ENCODE data around the gene TULP4. TPM values are rescaled to one million over a fixed set of nuclear protein-coding genes. Genes with fewer than 3 reads are reported as not detected.
"Not testable (repeated sequence)": the region's sequence is repeated elsewhere in the genome, so short reads cannot be mapped to it uniquely, and the experiment has no call there.

TULP4 gene
- total and polyA plus RNA-seq, 8 donors = 1.7 to 237 (median 54.3) TPM

DNA sequence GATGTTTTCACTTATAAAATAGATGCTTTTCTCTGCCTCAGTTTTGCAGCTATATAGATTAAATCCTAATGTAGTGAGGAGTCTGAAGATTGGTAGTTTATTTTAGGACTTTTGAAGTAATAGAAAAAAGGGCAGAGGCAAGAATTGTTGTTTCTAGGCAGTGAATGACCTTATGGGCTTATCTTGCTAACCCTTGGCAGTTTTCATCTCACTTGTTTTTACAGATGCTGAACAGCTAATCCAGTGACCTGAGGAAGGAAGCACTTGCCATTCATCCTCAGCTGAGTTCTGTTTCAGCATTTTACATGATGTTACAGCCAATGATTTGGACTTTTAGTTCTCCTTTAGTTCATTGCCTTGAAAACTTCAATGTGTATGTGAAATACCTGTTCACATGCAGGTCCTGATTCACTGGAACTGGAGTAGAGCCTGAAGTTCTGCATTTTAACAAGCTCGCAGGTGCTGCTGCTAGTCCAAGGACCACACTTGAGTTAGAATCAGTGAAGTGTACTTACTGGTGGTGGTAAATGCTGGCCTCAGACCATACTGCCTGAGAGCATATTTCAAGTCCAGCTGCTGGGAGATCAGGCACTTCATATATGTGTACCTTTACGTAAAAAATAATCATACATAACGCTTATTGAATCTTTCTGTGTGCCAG is 86.9 kb downstream of the TULP4 start:
- WGBS, 5 donors = 79 to 94% (median 89%) methylated on average over 3 of the region's 3 CpGs
- Histone ChIP-seq H3K27ac (no peak overlapping the region), H3K27me3 (no peaks in the 10 kb centered on the region), H3K9me3 (no peaks in the 10 kb centered on the region), H3K36me3 (no peaks in the 10 kb centered on the region), H3K4me3 (no peak overlapping the region), H3K4me1 (peaks cover 5 to 22% (median 9%) of the 10 kb centered on the region in 4 donors)
- intact Hi-C loops (cut with DNase I; ENCODE audit: low total_unique reads) = no loop called here
- DNase-seq = no peak
- no peak for TF ChIP-seq EP300 (IDR thresholded peaks at IDR 0.05)

- Histone ChIP-seq H3K27me3 (no peaks in the 10 kb centered on the region), H3K9me3 (no peaks in the 10 kb centered on the region), H3K4me1 (peaks cover 5 to 22% (median 9%) of the 10 kb centered on the region in 4 donors), H3K36me3 (no peaks in the 10 kb centered on the region), H3K4me3 (no peak overlapping the region), H3K27ac (no peak overlapping the region)
- DNase-seq = no peak
- TF ChIP-seq EP300 (IDR thresholded peaks at IDR 0.05) (no peak), POLR2A (IDR thresholded peaks at IDR 0.05) (no peak), CTCF (IDR thresholded peaks at IDR 0.05) (no peak), POLR2AphosphoS5 (IDR thresholded peaks at IDR 0.05) (no peak)
- intact Hi-C loops (cut with DNase I; ENCODE audit: low total_unique reads) = no loop called here
Measured at GRCh38 chr6:158402184-158402583, 89.9 kb downstream of the TULP4 start.

GRCh38 chr6:158405321-158405831 is 93.1 kb downstream of the TULP4 start:
- H3K9me3 ChIP-seq; H3K27ac ChIP-seq; H3K4me3 ChIP-seq; intact Hi-C loops (cut with DNase I; ENCODE audit: low total_unique reads); H3K36me3 ChIP-seq; H3K27me3 ChIP-seq: not testable (repeated sequence)
- peak in 1 of 2 donors; percentile 23 for DNase-seq
- H3K4me1 ChIP-seq = peaks cover 3 to 23% (median 14%) of the 10 kb centered on the region in 4 donors
- WGBS, 5 donors = 58 to 79% (median 70%) methylated on average over 12 of the region's 12 CpGs

DNA sequence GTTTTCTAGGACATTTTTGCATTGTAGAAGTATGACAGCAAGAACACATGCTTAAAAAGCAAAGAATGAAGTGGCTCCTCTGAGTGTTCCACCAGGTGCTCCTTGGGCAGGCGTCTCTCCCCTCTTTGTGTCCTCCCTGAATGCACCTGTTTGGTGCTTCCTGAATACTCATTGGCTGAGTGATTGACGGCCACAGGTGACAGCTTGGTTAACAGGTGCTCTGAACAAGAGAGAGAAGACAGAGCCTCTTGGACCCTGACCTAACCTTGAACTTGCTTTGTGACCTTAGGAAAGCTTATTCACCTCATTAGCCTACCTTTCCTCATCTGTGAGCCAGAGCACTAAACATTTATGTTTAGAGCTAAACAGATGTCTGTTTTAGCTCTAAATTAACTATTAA is 93.7 kb downstream of the TULP4 start:
- no peak for TF ChIP-seq POLR2A (IDR thresholded peaks at IDR 0.05)
- no peak for TF ChIP-seq POLR2AphosphoS5 (IDR thresholded peaks at IDR 0.05)
- no peak for TF ChIP-seq CTCF (IDR thresholded peaks at IDR 0.05)
- TF ChIP-seq EP300 (IDR thresholded peaks at IDR 0.05) = no peak
- H3K27me3 ChIP-seq = no peaks in the 10 kb centered on the region
- H3K4me1 ChIP-seq = peaks cover 3 to 27% (median 14%) of the 10 kb centered on the region in 4 donors
- H3K4me3 ChIP-seq = no peak overlapping the region
- DNase-seq = no peak
- H3K9me3 ChIP-seq = no peaks in the 10 kb centered on the region
- H3K36me3 ChIP-seq = no peaks in the 10 kb centered on the region
- 85 to 98% (median 95%) methylated on average over 2 of the region's 2 CpGs for WGBS, 5 donors
- no peak overlapping the region for H3K27ac ChIP-seq
- intact Hi-C loops (cut with DNase I; ENCODE audit: low total_unique reads) = no loop called here

GRCh38 chr6:158406736-158407135 is 94.5 kb downstream of the TULP4 start:
- DNase-seq = no peak
- Histone ChIP-seq H3K4me1 (peaks cover 3 to 27% (median 14%) of the 10 kb centered on the region in 4 donors), H3K36me3 (no peaks in the 10 kb centered on the region), H3K27ac (no peak overlapping the region), H3K4me3 (no peak overlapping the region), H3K9me3 (no peaks in the 10 kb centered on the region), H3K27me3 (no peaks in the 10 kb centered on the region)
- TF ChIP-seq EP300 (IDR thresholded peaks at IDR 0.05) (no peak), CTCF (IDR thresholded peaks at IDR 0.05) (no peak), POLR2AphosphoS5 (IDR thresholded peaks at IDR 0.05) (no peak), POLR2A (IDR thresholded peaks at IDR 0.05) (no peak)
- intact Hi-C loops (cut with DNase I; ENCODE audit: low total_unique reads) = no loop called here
- WGBS, 5 donors = 69 to 86% (median 77%) methylated on average over 2 of the region's 2 CpGs
